Gastroesophageal sphincter (tissue), 4 donors: ENCODE results near the gene RNF144A. TPM values are rescaled to one million over a fixed set of nuclear protein-coding genes. Genes with fewer than 3 reads are reported as not detected.

Source experiments
- ATAC-seq: fragments of 150-250 bp; one replicate; pipeline ENCODE4 v1.9.1; 2016; ENCODE audit warnings: mild to moderate bottlenecking, moderate library complexity
- H3K27ac ChIP-seq, 4 donors: fragments of 200-600 bp; sonication (generic) in 3 of 4; 1 replicate in 3 of 4; 2 replicates in 1 of 4; pipeline ENCODE4 v1.5.1; 2016 to 2019
- H3K27me3 ChIP-seq: fragments of 200-600 bp; sonication (generic); one replicate; pipeline ENCODE4 v1.5.1; 2019
- H3K36me3 ChIP-seq, 2 donors: fragments of 200-600 bp; sonication (generic); one replicate each; pipeline ENCODE4 v1.5.1; 2019; ENCODE audit warnings: control low read depth in 1 of 2
- H3K4me1 ChIP-seq, 3 donors: fragments of 200-600 bp; sonication (generic); 1 replicate in 2 of 3; 2 replicates in 1 of 3; pipeline ENCODE4 v1.5.1; 2016 to 2019; ENCODE audit warnings: control low read depth in 2 of 3
- H3K4me3 ChIP-seq, 2 donors: fragments of 200-600 bp; sonication (generic); one replicate each; pipeline ENCODE4 v1.5.1; 2019; ENCODE audit warnings: mild to moderate bottlenecking in 1 of 2, moderate library complexity in 1 of 2
- H3K9me3 ChIP-seq, 3 donors: fragments of 200-600 bp; sonication (generic); one replicate each; pipeline ENCODE4 v1.5.1; 2017 to 2019; ENCODE audit warnings: control low read depth in 2 of 3
- CTCF ChIP-seq, 4 experiments: fragments of 200-600 bp in 2 of 4; fragments of 450-650 bp in 2 of 4; sonication (generic) in 1 of 4; IDR thresholded peaks; one replicate each; pipeline ENCODE4 v1.5.1; 2017 to 2019; ENCODE audit warnings: antibody characterized with exemption in 4 of 4, mild to moderate bottlenecking in 2 of 4, moderate library complexity in 2 of 4
- EP300 ChIP-seq: sonication (generic); formaldehyde crosslinking; IDR thresholded peaks from one replicate; pipeline ENCODE4 v1.6.1; 2017; ENCODE audit warnings: antibody characterized with exemption, mild to moderate bottlenecking
- POLR2A ChIP-seq, 2 donors: fragments of 450-650 bp; IDR thresholded peaks; one replicate each; pipeline ENCODE4 v1.6.1; 2017; ENCODE audit warnings: antibody characterized with exemption in 2 of 2, mild to moderate bottlenecking in 2 of 2, moderate library complexity in 1 of 2
- POLR2AphosphoS5 ChIP-seq: sonication (generic); formaldehyde crosslinking; IDR thresholded peaks from one replicate; pipeline ENCODE4 v1.6.1; 2017; ENCODE audit warnings: antibody characterized with exemption
- WGBS, 2 donors: methylation state at CpG; one replicate each; pipeline ENCODE4 v1.1.5; 2018; ENCODE audit warnings: low coverage in 1 of 2; 5-methylcytosine and 5-hydroxymethylcytosine counted together
- total RNA-seq, 4 donors: library from RNA; depleted of rRNA; stranded (reverse); fragments of >200 nt; gene quantifications; one replicate each; pipeline ENCODE4 v1.1.0, GENCODE V29; 2016

Gene RNF144A
- total RNA-seq, 4 donors from 2014 or later, result 7.2 to 12.9 (median 8.8) TPM

- Histone ChIP-seq H3K36me3 (no peaks in the 10 kb centered on the region), H3K27me3 (no peaks in the 10 kb centered on the region), H3K27ac (peak overlapping the region in 3 of 4 donors; percentile 61 to 76 (median 67))
These were observed 90.3 kb downstream of the RNF144A start for GRCh38 chr2:7007488-7007845.

GRCh38 chr2:7007846-7008741 lies 90.9 kb downstream of the RNF144A start:
- no peaks in the 10 kb centered on the region for H3K9me3 ChIP-seq
- TF ChIP-seq POLR2A (IDR thresholded peaks at IDR 0.05), result no peak
- TF ChIP-seq EP300, result no peak
- no peak for TF ChIP-seq POLR2AphosphoS5
- TF ChIP-seq CTCF (IDR thresholded peaks at IDR 0.05), result peak in 3 of 4 experiments; percentile 20 to 39 (median 31)
- peaks cover 0 to 61% (median 13%) of the 10 kb centered on the region in 3 donors for H3K4me1 ChIP-seq
- 45 to 67% methylated on average over 2 of the region's 24 CpGs for WGBS, 2 donors
- H3K27ac ChIP-seq, result peak overlapping the region in 3 of 4 donors; percentile 61 to 76 (median 67)
- ATAC-seq, result peak; percentile 73
- H3K27me3 ChIP-seq, result no peaks in the 10 kb centered on the region
- peak overlapping the region in 1 of 2 donors; percentile 3 for H3K4me3 ChIP-seq
- H3K36me3 ChIP-seq, result no peaks in the 10 kb centered on the region

More at GRCh38 chr2:7007488-7007845, 90.3 kb downstream of the RNF144A start:
- TF ChIP-seq EP300 (no peak), POLR2AphosphoS5 (no peak), CTCF (IDR thresholded peaks at IDR 0.05) (no peak), POLR2A (IDR thresholded peaks at IDR 0.05) (no peak)
- no peaks in the 10 kb centered on the region for H3K9me3 ChIP-seq
- peaks cover 0 to 56% (median 13%) of the 10 kb centered on the region in 3 donors for H3K4me1 ChIP-seq
- ATAC-seq, result no peak
- WGBS, 2 donors, result 80 to 86% methylated on average over 2 to 7 of the region's 9 CpGs
- no peak overlapping the region for H3K4me3 ChIP-seq

- peak overlapping the region in 3 of 4 donors; percentile 61 to 76 (median 67) for H3K27ac ChIP-seq
These were observed 92.1 kb downstream of the RNF144A start for GRCh38 chr2:7009207-7009911.

GRCh38 chr2:7010391-7011054 lies 93.3 kb downstream of the RNF144A start:
- peak; percentile 66 for ATAC-seq
- H3K4me3 ChIP-seq, result no peak overlapping the region
- H3K27ac ChIP-seq, result peak overlapping the region; percentile 41 to 76 (median 58)
- no peaks in the 10 kb centered on the region for H3K36me3 ChIP-seq
- no peaks in the 10 kb centered on the region for H3K27me3 ChIP-seq
- peaks cover 2 to 86% (median 13%) of the 10 kb centered on the region in 3 donors for H3K4me1 ChIP-seq
- no peak for TF ChIP-seq EP300
- peak; percentile 40 for TF ChIP-seq POLR2AphosphoS5
- no peak for TF ChIP-seq POLR2A (IDR thresholded peaks at IDR 0.05)
- TF ChIP-seq CTCF (IDR thresholded peaks at IDR 0.05), result no peak
- WGBS, 2 donors, result 17 to 41% methylated on average over 7 to 10 of the region's 10 CpGs
- H3K9me3 ChIP-seq, result no peaks in the 10 kb centered on the region

More at GRCh38 chr2:7009207-7009911, 92.1 kb downstream of the RNF144A start:
- H3K27me3 ChIP-seq, result no peaks in the 10 kb centered on the region
- H3K36me3 ChIP-seq, result no peaks in the 10 kb centered on the region
- H3K9me3 ChIP-seq, result no peaks in the 10 kb centered on the region
- 91 to 93% methylated on average over 8 of the region's 11 CpGs for WGBS, 2 donors
- H3K4me3 ChIP-seq, result no peak overlapping the region
- ATAC-seq, result no peak
- no peak for TF ChIP-seq POLR2A (IDR thresholded peaks at IDR 0.05)
- no peak for TF ChIP-seq EP300
- no peak for TF ChIP-seq POLR2AphosphoS5
- TF ChIP-seq CTCF (IDR thresholded peaks at IDR 0.05), result no peak
- peaks cover 2 to 74% (median 13%) of the 10 kb centered on the region in 3 donors for H3K4me1 ChIP-seq
